Upper lobe of right lung (tissue), 1 donor: ENCODE measurements around the gene HIF1AN. TPM values are rescaled to one million over a fixed set of nuclear protein-coding genes. Genes with fewer than 3 reads are reported as not detected.

Experiments used
- ATAC-seq: fragments of 200-7000 bp; cut with Tn5 transposase; one replicate; pipeline ENCODE4 v1.9.1; 2020; ENCODE audit warnings: mild to moderate bottlenecking, moderate library complexity
- DNase-seq: peaks from one replicate; pipeline ENCODE4 v3.0.0-alpha.2; 2020
- H3K27ac ChIP-seq: fragments of 200-600 bp; one replicate; pipeline ENCODE4 v1.8.0; 2022
- H3K27me3 ChIP-seq: fragments of 200-600 bp; one replicate; pipeline ENCODE4 v1.8.0; 2022; ENCODE audit warnings: mild to moderate bottlenecking
- H3K36me3 ChIP-seq: fragments of 200-600 bp; one replicate; pipeline ENCODE4 v1.8.0; 2022
- H3K4me1 ChIP-seq: fragments of 200-600 bp; one replicate; pipeline ENCODE4 v1.8.0; 2022
- H3K4me3 ChIP-seq: fragments of 200-600 bp; one replicate; pipeline ENCODE4 v1.8.0; 2022; ENCODE audit warnings: mild to moderate bottlenecking
- H3K9me3 ChIP-seq: fragments of 200-600 bp; one replicate; pipeline ENCODE4 v1.8.0; 2022
- CTCF ChIP-seq: fragments of 200-600 bp; IDR thresholded peaks from one replicate; pipeline ENCODE4 v1.8.0; 2022; ENCODE audit warnings: antibody characterized with exemption
- intact Hi-C: fragments of 100-400 bp; cut with DNase I; formaldehyde crosslinking; loops from one replicate; pipeline ENCODE4 v1.11.0; 2022
- total RNA-seq: library from RNA; stranded (reverse); fragmentation: NEBNext Ultra II Directional; extraction: Animal tissue kit (Norgen Biotek cat#: 25700); gene quantifications from one replicate; pipeline ENCODE4 v1.2.1, GENCODE V29; 2021
- donor health status: DM: no; HTN: yes; CAD: no; lungs with severe emphysema.

HIF1AN gene
- total RNA-seq, 1 donor from 2014 or later, result 36.8 TPM

GRCh38 chr10:100528123-100528886 lies 7.4 kb upstream of the HIF1AN start:
- H3K27me3 ChIP-seq, result no peaks in the 10 kb centered on the region
- H3K36me3 ChIP-seq, result peaks cover 37% of the 10 kb centered on the region
- no peaks in the 10 kb centered on the region for H3K9me3 ChIP-seq
- DNase-seq (no peak), ATAC-seq (no peak)
- peak overlapping the region; percentile 97 for H3K4me3 ChIP-seq
- H3K27ac ChIP-seq, result peak overlapping the region; percentile 79
- peaks cover 15% of the 10 kb centered on the region for H3K4me1 ChIP-seq
- no peak for TF ChIP-seq CTCF
- intact Hi-C loops, result no loop called here

GRCh38 chr10:100528921-100529474 lies 6.7 kb upstream of the HIF1AN start:
- no peak for ATAC-seq

GRCh38 chr10:100529475-100530298 lies 6.1 kb upstream of the HIF1AN start, which contains the start of gene NDUFB8:
Gene NDUFB8, minus strand, starts transcription at chr10:100529871. Its CDS starts 20 bp downstream, at chr10:100529851.
- Histone ChIP-seq H3K4me1 (peaks cover 15% of the 10 kb centered on the region), H3K4me3 (peak within 1 kb of the TSS; percentile 97), H3K9me3 (no peaks in the 10 kb centered on the region), H3K27me3 (no peaks in the 10 kb centered on the region), H3K27ac (peak within 1 kb of the TSS; percentile 79), H3K36me3 (peaks cover 23% of the 10 kb centered on the region)
- no peak for TF ChIP-seq CTCF
- ATAC-seq, result peak; percentile 95
- intact Hi-C loops, result no loop called here
- DNase-seq, result peak; percentile 94

More at GRCh38 chr10:100528921-100529474, 6.7 kb upstream of the HIF1AN start:
- peak overlapping the region; percentile 97 for H3K4me3 ChIP-seq
- peaks cover 15% of the 10 kb centered on the region for H3K4me1 ChIP-seq
- intact Hi-C loops, result no loop called here
- H3K27ac ChIP-seq, result peak overlapping the region; percentile 79
- no peaks in the 10 kb centered on the region for H3K9me3 ChIP-seq
- no peak for DNase-seq
- TF ChIP-seq CTCF, result no peak
- no peaks in the 10 kb centered on the region for H3K27me3 ChIP-seq
- peaks cover 30% of the 10 kb centered on the region for H3K36me3 ChIP-seq

- ATAC-seq, result no peak
- no peak for TF ChIP-seq CTCF
- H3K4me3 ChIP-seq, result no peak overlapping the region
- intact Hi-C loops, result no loop called here
- no peaks in the 10 kb centered on the region for H3K9me3 ChIP-seq
- peaks cover 29% of the 10 kb centered on the region for H3K4me1 ChIP-seq
- no peaks in the 10 kb centered on the region for H3K27me3 ChIP-seq
- no peak overlapping the region for H3K27ac ChIP-seq
- DNase-seq, result no peak
- H3K36me3 ChIP-seq, result peaks cover 4% of the 10 kb centered on the region
Measured at GRCh38 chr10:100531761-100532160, 4.0 kb upstream of the HIF1AN start.

- H3K4me3 ChIP-seq, result no peak overlapping the region
- no peak overlapping the region for H3K27ac ChIP-seq
- no peak for ATAC-seq
- H3K36me3 ChIP-seq, result peaks cover 23% of the 10 kb centered on the region
- no peaks in the 10 kb centered on the region for H3K9me3 ChIP-seq
- peaks cover 25% of the 10 kb centered on the region for H3K4me1 ChIP-seq
- H3K27me3 ChIP-seq, result no peaks in the 10 kb centered on the region
- TF ChIP-seq CTCF, result no peak
- intact Hi-C loops, result no loop called here
- DNase-seq, result no peak
Measured at GRCh38 chr10:100534726-100535125, 1.0 kb upstream of the HIF1AN start.
